ENCODE results near the gene MAEL.

The MAEL gene

DNA sequence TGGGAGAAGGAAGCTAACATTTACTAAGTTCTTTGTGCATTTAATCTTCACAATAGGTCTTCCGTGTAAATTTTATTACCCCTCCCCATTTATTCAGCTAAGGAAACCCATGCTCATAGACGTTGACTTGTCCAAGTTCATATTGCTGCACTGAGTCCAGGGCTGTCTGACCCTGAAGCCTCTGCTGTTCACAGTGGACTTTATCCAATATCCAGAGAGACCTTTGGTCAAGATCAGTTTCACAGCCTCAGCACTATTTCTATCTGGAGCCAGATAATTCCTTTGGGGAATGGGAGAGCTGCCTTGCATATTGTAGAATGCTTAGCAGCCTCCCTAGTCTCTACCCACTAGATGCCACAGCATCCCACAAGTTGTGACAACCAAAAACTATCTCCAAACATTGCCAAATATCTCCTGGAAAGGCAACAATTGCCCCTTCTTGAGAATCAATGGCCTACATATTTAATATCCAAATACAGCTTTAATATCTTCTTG, 40.2 kb upstream of the MAEL start:
- DNase-seq (ENCODE audit: low spot score) (no peak), ATAC-seq (ENCODE audit: low read depth) (no peak)
- H3K27ac ChIP-seq (ENCODE audit: poor library complexity, severe bottlenecking), result no peak overlapping the region
- peaks cover 36% of the 10 kb centered on the region for H3K27me3 ChIP-seq (ENCODE audit: insufficient read depth, poor library complexity, severe bottlenecking)
- H3K4me1 ChIP-seq (ENCODE audit: insufficient read depth, poor library complexity, severe bottlenecking), result no peaks in the 10 kb centered on the region
- no peaks in the 10 kb centered on the region for H3K9me3 ChIP-seq (ENCODE audit: severe bottlenecking)
- H3K4me3 ChIP-seq (ENCODE audit: severe bottlenecking), result no peak overlapping the region
- H3K36me3 ChIP-seq (ENCODE audit: low read depth), result no peaks in the 10 kb centered on the region
- no peak for TF ChIP-seq CTCF (IDR thresholded peaks at IDR 0.05; ENCODE audit: poor library complexity, severe bottlenecking)

- Histone ChIP-seq H3K27ac (ENCODE audit: poor library complexity, severe bottlenecking) (no peak overlapping the region), H3K36me3 (ENCODE audit: low read depth) (no peaks in the 10 kb centered on the region), H3K4me3 (ENCODE audit: severe bottlenecking) (no peak overlapping the region), H3K27me3 (ENCODE audit: insufficient read depth, poor library complexity, severe bottlenecking) (peaks cover 39% of the 10 kb centered on the region), H3K9me3 (ENCODE audit: severe bottlenecking) (no peaks in the 10 kb centered on the region), H3K4me1 (ENCODE audit: insufficient read depth, poor library complexity, severe bottlenecking) (no peaks in the 10 kb centered on the region)
- no peak for DNase-seq (ENCODE audit: low spot score)
- no peak for ATAC-seq (ENCODE audit: low read depth)
- no peak for TF ChIP-seq CTCF (IDR thresholded peaks at IDR 0.05; ENCODE audit: poor library complexity, severe bottlenecking)
These were observed 38.9 kb upstream of the MAEL start for GRCh38 chr1:166950156-166950555.

DNA sequence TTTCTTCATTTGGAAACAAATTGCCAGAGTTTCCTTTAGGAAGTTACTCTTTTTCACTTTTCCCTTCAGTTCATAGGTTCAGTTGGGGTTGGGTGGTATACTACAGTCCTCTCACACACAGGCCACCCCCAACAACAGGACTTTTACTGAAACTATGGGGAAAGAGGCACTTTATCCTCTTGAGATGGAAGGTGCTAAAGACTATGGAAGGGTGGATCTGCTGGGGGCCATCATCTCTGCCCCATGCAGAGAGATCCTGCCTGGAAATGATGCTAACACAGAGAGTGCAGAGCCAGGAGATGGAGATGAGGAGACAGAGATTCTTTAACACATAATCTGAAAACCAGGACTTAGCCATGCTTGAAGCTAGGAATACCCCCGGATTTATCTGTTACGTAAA, 38.0 kb upstream of the MAEL start:
- Histone ChIP-seq H3K27me3 (ENCODE audit: insufficient read depth, poor library complexity, severe bottlenecking) (peaks cover 33% of the 10 kb centered on the region), H3K27ac (ENCODE audit: poor library complexity, severe bottlenecking) (no peak overlapping the region), H3K9me3 (ENCODE audit: severe bottlenecking) (no peaks in the 10 kb centered on the region), H3K4me3 (ENCODE audit: severe bottlenecking) (no peak overlapping the region), H3K36me3 (ENCODE audit: low read depth) (no peaks in the 10 kb centered on the region), H3K4me1 (ENCODE audit: insufficient read depth, poor library complexity, severe bottlenecking) (no peaks in the 10 kb centered on the region)
- no peak for TF ChIP-seq CTCF (IDR thresholded peaks at IDR 0.05; ENCODE audit: poor library complexity, severe bottlenecking)
- ATAC-seq (ENCODE audit: low read depth) (no peak), DNase-seq (ENCODE audit: low spot score) (no peak)

DNA sequence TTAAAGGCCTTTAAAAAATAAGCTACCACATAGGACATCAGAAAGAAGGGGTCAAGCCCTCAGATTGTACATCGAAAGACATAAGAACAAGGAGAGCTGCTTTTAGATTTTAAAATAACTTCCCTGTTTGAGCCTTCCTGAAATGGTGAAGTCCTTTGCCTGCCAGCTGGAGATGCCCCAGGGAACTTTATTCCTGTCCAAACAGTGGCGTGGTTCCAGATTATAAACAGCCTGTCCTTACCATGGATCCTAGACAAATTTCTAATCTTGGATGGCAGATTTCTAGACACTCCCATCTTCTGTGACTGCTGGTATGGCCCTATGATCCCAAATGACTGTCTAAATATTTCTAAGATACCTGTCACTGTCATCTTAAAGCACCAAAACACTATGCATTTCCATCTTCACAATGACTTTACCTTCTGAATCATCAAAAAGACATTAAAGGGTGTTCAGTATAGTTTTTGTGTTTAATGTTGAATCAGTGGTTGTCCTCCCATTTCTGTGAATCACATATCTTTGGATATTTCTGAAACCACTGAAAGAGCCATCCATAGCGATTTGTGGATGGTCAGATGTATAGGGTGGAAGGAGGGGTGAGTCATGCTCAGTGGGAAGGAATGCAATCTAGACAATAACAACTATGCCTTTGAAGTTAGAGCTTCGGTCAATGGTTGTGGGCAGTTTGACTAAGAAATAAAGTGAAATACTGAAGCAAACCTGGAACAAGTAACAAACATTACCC, 36.9 kb upstream of the MAEL start:
- DNase-seq (ENCODE audit: low spot score), result no peak
- TF ChIP-seq CTCF (IDR thresholded peaks at IDR 0.05; ENCODE audit: poor library complexity, severe bottlenecking), result no peak
- peak; percentile 90 for ATAC-seq (ENCODE audit: low read depth)
- H3K4me1 ChIP-seq (ENCODE audit: insufficient read depth, poor library complexity, severe bottlenecking), result no peaks in the 10 kb centered on the region
- H3K9me3 ChIP-seq (ENCODE audit: severe bottlenecking), result no peaks in the 10 kb centered on the region
- H3K4me3 ChIP-seq (ENCODE audit: severe bottlenecking), result no peak overlapping the region
- peaks cover 22% of the 10 kb centered on the region for H3K27me3 ChIP-seq (ENCODE audit: insufficient read depth, poor library complexity, severe bottlenecking)
- no peaks in the 10 kb centered on the region for H3K36me3 ChIP-seq (ENCODE audit: low read depth)
- no peak overlapping the region for H3K27ac ChIP-seq (ENCODE audit: poor library complexity, severe bottlenecking)

DNA sequence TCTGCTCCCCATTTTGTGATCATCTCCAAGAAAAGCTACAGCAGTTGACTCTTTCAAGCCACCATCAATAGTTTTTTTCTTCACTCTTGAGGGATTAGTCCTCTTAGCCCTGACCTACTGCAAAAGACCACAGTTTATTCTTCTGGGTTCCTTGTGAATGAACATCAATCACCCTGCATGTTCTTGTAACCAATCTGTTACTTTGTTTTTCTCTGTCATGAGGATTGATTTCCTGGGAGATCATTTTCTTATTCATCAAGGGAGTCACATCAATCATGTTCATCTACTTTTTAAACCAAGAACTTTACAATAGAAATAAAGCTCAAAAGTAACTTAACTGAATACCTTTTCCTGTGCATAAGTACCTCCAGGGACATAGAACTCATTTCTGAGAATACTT, 35.6 kb upstream of the MAEL start:
- Histone ChIP-seq H3K27ac (ENCODE audit: poor library complexity, severe bottlenecking) (no peak overlapping the region), H3K36me3 (ENCODE audit: low read depth) (no peaks in the 10 kb centered on the region), H3K27me3 (ENCODE audit: insufficient read depth, poor library complexity, severe bottlenecking) (peaks cover 12% of the 10 kb centered on the region), H3K4me1 (ENCODE audit: insufficient read depth, poor library complexity, severe bottlenecking) (no peaks in the 10 kb centered on the region), H3K4me3 (ENCODE audit: severe bottlenecking) (no peak overlapping the region), H3K9me3 (ENCODE audit: severe bottlenecking) (no peaks in the 10 kb centered on the region)
- TF ChIP-seq CTCF (IDR thresholded peaks at IDR 0.05; ENCODE audit: poor library complexity, severe bottlenecking), result no peak
- DNase-seq (ENCODE audit: low spot score), result no peak
- no peak for ATAC-seq (ENCODE audit: low read depth)

Measured in RWPE2 (cell line).